ENCODE measurements around the gene C2CD4D. TPM values are rescaled to one million over a fixed set of nuclear protein-coding genes. Genes with fewer than 3 reads are reported as not detected.
"Not testable (repeated sequence)": the region's sequence is repeated elsewhere in the genome, so short reads cannot be mapped to it uniquely, and the experiment has no call there.

Gene C2CD4D
- total RNA-seq, 1 donor from 2014 or later, result not detected

- Histone ChIP-seq H3K9me3 (no peaks in the 10 kb centered on the region), H3K4me3 (no peak overlapping the region), H3K36me3 (peaks cover 5 to 10% of the 10 kb centered on the region in 2 donors), H3K27ac (no peak overlapping the region), H3K27me3 (no peaks in the 10 kb centered on the region), H3K4me1 (no peaks in the 10 kb centered on the region)
- no peak for DNase-seq (ENCODE audit: low spot score in 2 of 2)
- TF ChIP-seq, protein P1, sequence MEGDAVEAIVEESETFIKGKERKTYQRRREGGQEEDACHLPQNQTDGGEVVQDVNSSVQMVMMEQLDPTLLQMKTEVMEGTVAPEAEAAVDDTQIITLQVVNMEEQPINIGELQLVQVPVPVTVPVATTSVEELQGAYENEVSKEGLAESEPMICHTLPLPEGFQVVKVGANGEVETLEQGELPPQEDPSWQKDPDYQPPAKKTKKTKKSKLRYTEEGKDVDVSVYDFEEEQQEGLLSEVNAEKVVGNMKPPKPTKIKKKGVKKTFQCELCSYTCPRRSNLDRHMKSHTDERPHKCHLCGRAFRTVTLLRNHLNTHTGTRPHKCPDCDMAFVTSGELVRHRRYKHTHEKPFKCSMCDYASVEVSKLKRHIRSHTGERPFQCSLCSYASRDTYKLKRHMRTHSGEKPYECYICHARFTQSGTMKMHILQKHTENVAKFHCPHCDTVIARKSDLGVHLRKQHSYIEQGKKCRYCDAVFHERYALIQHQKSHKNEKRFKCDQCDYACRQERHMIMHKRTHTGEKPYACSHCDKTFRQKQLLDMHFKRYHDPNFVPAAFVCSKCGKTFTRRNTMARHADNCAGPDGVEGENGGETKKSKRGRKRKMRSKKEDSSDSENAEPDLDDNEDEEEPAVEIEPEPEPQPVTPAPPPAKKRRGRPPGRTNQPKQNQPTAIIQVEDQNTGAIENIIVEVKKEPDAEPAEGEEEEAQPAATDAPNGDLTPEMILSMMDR (IDR thresholded peaks at IDR 0.05), result no peak
- intact Hi-C loops (cut with DNase I), result no loop called here
Observed at GRCh38 chr1:151882466-151882865, 42.8 kb upstream of the C2CD4D start.

DNA sequence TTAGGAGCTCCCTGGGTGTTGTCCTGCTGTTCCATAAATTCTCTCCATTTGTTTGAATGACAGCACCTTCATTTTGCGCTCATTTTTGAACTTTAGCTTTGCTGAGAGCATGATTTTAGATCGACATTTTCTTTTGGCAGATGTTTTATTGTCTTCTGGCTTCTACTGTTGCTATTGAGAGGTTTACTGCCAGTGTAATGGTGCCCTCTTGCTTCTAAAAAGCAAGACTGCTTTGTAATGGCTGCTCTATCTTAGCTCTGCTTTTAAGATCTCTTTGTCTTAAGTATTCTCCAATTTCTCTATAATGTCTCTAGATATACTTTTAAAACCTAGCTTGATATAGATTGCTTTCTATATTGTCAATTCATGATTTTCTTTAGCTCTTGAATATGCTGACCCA, 41.9 kb upstream of the C2CD4D start:
- intact Hi-C loops (cut with DNase I), result no loop called here
- TF ChIP-seq, protein P1 (IDR thresholded peaks at IDR 0.05), result no peak
- H3K27me3 ChIP-seq, result no peaks in the 10 kb centered on the region
- H3K36me3 ChIP-seq, result peaks cover 5 to 11% of the 10 kb centered on the region in 2 donors
- H3K4me1 ChIP-seq, result no peaks in the 10 kb centered on the region
- H3K9me3 ChIP-seq, result no peaks in the 10 kb centered on the region
- no peak for DNase-seq (ENCODE audit: low spot score in 2 of 2)
- no peak overlapping the region for H3K27ac ChIP-seq
- no peak overlapping the region for H3K4me3 ChIP-seq

- Histone ChIP-seq H3K36me3 (peaks cover 4 to 18% of the 10 kb centered on the region in 2 donors), H3K4me1 (no peaks in the 10 kb centered on the region), H3K27ac (no peak overlapping the region), H3K9me3 (no peaks in the 10 kb centered on the region), H3K27me3 (no peaks in the 10 kb centered on the region), H3K4me3 (no peak overlapping the region)
- no peak for DNase-seq (ENCODE audit: low spot score in 2 of 2)
- intact Hi-C loops (cut with DNase I), result no loop called here
- TF ChIP-seq, protein P1 (IDR thresholded peaks at IDR 0.05), result no peak
Observed at GRCh38 chr1:151875419-151876097, 35.9 kb upstream of the C2CD4D start.

DNA sequence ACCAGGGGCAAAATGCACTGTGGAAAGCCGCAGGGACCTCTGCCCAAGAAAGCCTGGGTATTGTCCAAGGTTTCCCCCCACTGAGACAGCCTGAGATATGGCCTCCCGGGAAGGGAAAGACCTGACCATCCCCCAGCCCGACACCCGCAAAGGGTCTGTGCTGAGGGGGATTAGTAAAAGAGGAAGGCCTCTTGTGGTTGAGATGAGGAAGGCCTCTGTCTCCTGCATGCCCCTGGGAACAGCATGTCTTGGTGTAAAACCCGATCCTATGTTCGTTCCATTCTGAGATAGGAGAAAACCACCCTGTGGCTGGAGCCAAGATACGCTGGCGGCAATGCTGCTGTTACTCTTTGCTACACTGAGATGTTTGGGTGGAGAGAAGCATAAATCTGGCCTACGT, 33.2 kb upstream of the C2CD4D start:
- DNase-seq (ENCODE audit: low spot score in 2 of 2); H3K4me3 ChIP-seq; H3K9me3 ChIP-seq; H3K27ac ChIP-seq; H3K27me3 ChIP-seq; intact Hi-C loops (cut with DNase I); H3K4me1 ChIP-seq: not testable (repeated sequence)
- peaks cover 4 to 18% of the 10 kb centered on the region in 2 donors for H3K36me3 ChIP-seq

- TF ChIP-seq, protein P1 (IDR thresholded peaks at IDR 0.05), result no peak
- Histone ChIP-seq H3K9me3 (no peaks in the 10 kb centered on the region), H3K36me3 (peaks cover 4 to 12% of the 10 kb centered on the region in 2 donors), H3K27me3 (no peaks in the 10 kb centered on the region), H3K4me1 (no peaks in the 10 kb centered on the region), H3K4me3 (no peak overlapping the region), H3K27ac (no peak overlapping the region)
- DNase-seq (ENCODE audit: low spot score in 2 of 2), result no peak
- intact Hi-C loops (cut with DNase I), result no loop called here
Observed at GRCh38 chr1:151871284-151872030, 31.8 kb upstream of the C2CD4D start.

GRCh38 chr1:151868486-151868885, 28.9 kb upstream of the C2CD4D start:
- TF ChIP-seq, protein P1 (IDR thresholded peaks at IDR 0.05), result no peak
- no peak overlapping the region for H3K4me3 ChIP-seq
- no peak overlapping the region for H3K27ac ChIP-seq
- peaks cover 0 to 2% of the 10 kb centered on the region in 2 donors for H3K36me3 ChIP-seq
- no peaks in the 10 kb centered on the region for H3K27me3 ChIP-seq
- H3K4me1 ChIP-seq, result no peaks in the 10 kb centered on the region
- no peaks in the 10 kb centered on the region for H3K9me3 ChIP-seq
- intact Hi-C loops (cut with DNase I), result no loop called here
- no peak for DNase-seq (ENCODE audit: low spot score in 2 of 2)
